Right renal cortex interstitium (tissue), 3 donors: ENCODE results near the gene DVL2. TPM values are rescaled to one million over a fixed set of nuclear protein-coding genes. Genes with fewer than 3 reads are reported as not detected.
A peak's percentile ranks its signal among the peaks of the same experiment; 100 is the strongest.
"Not testable (repeated sequence)": the region's sequence is repeated elsewhere in the genome, so short reads cannot be mapped to it uniquely, and the experiment has no call there.

ENCODE experiments used
- DNase-seq, 3 donors: peaks; one replicate each; pipeline ENCODE4 v3.0.0-alpha.2; 2013; ENCODE audit warnings: low read depth in 3 of 3, low spot score in 2 of 3
- polyA plus RNA-seq, 3 donors: library from polyadenylated mRNA; unstranded; fragments of 120-200 nt; gene quantifications; one replicate each; pipeline ENCODE4 v1.2.1, GENCODE V29; 2013; ENCODE audit not compliant: insufficient read length in 3 of 3

DVL2 gene
- polyA plus RNA-seq, 3 donors = 44.4 to 52.4 (median 44.8) TPM

- no peak for DNase-seq
These were observed 27.0 kb downstream of the DVL2 start for GRCh38 chr17:7207120-7208001.

DNA sequence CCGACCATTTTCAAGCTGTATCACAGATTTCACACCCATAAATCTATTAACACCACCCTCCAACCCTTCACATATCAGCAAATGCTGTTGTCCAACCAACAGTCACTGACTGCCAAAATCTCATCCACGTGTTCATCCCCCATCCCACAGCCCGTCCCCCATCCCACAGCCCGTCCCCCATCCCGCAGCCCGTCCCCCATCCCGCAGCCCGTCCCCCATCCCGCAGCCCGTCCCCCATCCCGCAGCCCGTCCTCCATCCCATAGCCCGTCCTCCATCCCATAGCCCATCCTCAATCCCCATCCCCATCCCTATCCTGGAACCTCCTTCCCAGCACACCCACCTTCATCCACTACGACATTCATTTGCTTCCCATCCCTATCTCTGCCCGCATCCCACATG, 28.8 kb downstream of the DVL2 start:
- no peak for DNase-seq

- peak in 2 of 3 donors; percentile 72 to 80 for DNase-seq
These were observed 29.4 kb downstream of the DVL2 start for GRCh38 chr17:7204828-7205461.

GRCh38 chr17:7204336-7204735, 30.0 kb downstream of the DVL2 start:
- no peak for DNase-seq

GRCh38 chr17:7203391-7203790, 30.9 kb downstream of the DVL2 start:
- DNase-seq = no peak

- no peak for DNase-seq
These were observed 37.5 kb downstream of the DVL2 start for GRCh38 chr17:7196651-7197401.

DNA sequence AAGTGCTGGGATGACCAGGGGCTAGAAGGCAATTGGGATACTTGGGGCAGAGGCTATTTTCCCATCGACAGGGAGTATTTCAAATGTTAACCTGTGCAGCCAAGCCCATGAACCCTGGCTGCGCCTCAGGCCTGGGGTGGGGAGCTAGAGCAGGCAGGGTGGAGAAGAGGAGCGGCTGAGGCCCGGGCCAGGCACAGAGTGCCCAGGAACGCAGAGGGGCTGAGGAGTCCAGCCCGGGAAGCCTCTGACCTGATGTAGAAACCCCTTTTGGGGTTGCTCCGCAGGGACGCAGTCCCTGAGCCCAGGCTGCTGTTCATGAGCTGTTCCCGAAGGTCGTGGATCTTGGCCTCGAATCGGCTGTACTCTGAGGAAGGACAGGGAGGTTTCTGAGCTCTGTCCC, 38.3 kb downstream of the DVL2 start:
- DNase-seq = no peak

DNA sequence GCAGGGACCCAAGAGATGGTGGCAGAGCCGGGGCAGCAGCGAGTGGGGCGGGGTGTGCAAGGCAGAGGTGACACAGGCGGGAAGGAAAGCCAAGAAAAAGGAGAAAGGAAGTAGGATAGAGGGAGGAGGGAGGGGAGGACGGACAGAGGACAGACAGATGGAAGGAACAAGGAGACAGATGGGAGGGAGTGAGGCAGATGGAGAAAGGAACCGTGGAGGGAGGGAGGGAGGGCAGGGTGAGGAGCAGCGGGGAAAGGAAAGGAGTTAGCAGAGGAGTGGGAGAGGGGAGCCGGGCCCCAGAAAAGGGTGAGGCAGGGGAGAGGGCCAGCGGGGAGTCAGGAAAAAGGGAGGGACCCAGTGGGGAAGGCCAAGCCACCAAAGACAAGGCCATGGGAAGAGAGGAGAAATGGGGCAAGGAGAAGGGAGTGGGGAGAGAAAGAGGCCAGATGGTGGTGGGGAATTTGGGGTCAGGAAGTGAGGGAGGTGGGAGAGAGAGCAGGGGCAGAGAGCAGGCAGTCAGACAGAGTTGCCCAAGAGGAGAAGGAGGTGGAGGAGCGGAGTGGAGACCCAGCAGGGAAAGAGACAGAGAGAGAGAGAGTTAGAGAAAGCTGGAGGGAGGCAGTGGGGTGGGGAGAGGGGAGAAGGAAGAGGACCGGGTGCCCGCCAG, 41.9 kb downstream of the DVL2 start:
- no peak for DNase-seq

DNA sequence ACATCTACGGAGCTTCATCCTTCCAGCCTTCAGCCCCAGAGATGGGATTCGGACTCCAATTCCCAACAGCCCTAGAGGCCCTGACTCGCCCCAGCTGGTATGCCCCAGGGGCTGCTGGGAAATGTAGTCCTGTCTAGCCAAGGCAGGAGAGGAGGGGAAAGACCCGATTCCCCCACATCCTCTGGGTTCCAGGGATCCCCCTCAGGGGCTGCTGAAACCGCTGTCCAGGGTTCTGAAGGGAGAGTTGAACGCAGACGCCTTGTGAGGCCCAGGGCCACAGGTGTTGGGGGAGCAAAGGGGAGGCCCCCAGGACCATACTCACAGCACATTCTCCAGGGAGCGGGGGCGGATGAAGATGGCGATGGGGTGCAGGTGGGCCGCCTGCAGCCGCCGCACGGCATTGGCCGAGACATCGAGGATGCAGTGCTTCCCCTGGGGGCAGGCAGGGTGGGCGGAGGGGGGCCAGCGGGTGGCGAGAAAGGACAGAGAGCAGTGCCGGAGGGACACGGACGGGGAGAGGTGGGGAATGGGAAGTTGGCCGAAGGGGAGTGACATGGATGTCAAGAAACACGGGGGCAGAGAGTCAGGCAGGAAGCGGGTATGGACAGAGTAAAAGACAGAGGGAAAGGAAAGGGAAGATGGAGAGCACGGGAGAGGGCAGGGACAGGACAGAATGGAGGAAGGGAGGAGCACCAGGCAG, 42.6 kb downstream of the DVL2 start:
- no peak for DNase-seq

- no peak for DNase-seq
These were observed 43.2 kb downstream of the DVL2 start for GRCh38 chr17:7191069-7191468.

GRCh38 chr17:7190276-7190917, 43.9 kb downstream of the DVL2 start:
- no peak for DNase-seq

DNA sequence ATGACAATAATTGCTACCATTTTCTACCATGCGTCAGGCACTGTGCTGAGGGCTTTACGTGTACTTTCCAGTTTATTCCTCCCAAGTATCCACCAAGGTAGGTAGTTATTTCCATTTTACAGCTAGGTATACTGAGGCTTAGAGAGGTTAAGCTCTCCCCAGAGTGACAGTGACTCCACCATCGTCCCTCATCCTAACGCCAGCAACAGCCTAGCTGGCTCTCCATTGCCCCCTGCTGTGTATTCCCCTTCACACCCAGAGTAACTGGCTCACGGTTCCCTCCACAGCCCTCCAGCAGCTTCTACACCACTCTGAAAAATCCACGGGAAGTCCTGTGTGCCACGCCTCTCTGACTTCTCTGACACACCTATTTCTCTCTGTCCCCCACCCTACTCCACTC, 48.1 kb downstream of the DVL2 start:
- DNase-seq = no peak

GRCh38 chr17:7184647-7185046, 49.7 kb downstream of the DVL2 start:
- no peak for DNase-seq

DNA sequence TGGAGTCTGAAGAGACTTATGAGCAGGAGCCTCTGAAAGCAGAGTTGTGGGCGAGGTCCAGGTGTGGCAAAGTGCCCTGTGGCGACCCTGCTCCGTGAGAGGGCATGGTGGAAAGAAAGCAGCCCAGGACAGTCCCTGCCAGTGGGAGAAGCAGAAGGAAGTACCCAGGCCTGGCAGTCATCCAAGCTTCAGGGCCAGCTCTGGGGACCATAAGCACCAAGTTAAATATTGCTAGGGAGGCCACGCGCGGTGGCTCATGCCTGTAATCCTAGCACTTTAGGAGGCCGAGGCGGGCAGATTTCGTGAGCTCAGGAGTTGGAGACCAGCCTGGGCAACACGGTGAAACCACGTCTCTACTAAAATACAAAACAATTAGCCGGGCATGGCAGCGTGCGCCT, 50.2 kb downstream of the DVL2 start:
- peak in 1 of 3 donors; percentile 67 for DNase-seq

DNA sequence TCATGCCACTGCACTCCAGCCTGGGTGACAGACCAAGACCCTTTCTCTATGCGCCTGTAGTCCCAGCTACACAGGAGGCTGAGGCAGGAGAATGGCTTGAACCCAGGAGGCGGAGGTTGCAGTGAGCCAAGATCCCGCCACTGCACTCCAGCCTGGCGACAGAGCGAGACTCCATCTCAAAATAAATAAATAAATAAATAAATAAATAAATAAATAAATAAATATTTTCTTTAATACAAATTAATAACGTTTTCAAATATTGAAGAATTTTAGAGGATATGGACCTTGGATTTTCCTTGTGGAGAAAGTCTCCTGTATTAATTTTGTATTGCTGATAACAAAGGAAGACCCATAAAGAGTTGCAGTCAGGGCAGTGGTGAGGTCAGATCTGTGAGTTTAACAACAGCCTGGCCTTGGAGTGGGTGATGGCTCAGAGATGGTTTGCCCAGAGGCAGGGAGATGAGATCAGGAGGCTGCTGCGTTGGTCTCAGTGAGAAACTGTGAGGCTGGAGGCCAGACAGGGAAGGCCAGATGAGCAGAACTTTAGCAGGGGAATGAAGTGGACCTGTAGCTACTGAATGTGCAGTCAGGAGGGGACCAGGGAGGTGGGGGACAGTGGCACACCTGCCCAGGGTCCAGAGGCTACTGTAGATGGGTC, 50.8 kb downstream of the DVL2 start:
- no peak for DNase-seq

DNA sequence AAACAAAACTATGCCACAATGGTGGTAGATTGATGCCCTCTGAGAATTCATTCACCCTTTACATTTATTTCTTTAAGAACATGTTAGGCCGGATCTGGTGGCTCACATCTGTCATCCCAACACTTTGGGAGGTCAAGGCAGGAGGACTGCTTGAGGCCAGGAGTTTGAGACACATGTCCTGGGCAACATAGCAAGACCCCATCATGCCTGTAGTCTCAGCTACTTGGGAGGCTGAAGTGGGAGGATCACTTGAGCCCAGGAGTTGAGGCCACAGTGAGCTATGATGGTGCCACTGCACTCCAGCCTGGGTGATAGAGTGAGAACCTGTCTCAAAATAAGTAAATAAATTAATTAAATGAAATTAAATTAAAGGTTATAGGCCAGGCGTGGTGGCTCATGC, 52.2 kb downstream of the DVL2 start:
- DNase-seq = not testable (repeated sequence)

GRCh38 chr17:7179317-7180254, 54.7 kb downstream of the DVL2 start, which contains the start of gene ASGR1:
Gene ASGR1 (minus strand): TSS chr17:7179370. CDS start chr17:7178563, 807 bp downstream.
- DNase-seq = no peak

GRCh38 chr17:7178973-7179316, 55.4 kb downstream of the DVL2 start:
- no peak for DNase-seq
